Bronchial epithelial cell (primary cell): ENCODE data around the gene BTNL8. TPM values are rescaled to one million over a fixed set of nuclear protein-coding genes. Genes with fewer than 3 reads are reported as not detected.

Source experiments
- DNase-seq: peaks from one replicate; pipeline ENCODE4 v3.0.0-alpha.2; 2010; ENCODE audit warnings: low read depth
- FAIRE-seq: peaks from 2 replicates; lab custom pipeline; 2011; peaks lifted over from hg19 to GRCh38; lab: Jason Lieb, UNC
- H3K27me3 ChIP-seq: 2 replicates; pipeline ENCODE4 v1.5.1; 2011; ENCODE audit warnings: low read length; ENCODE audit not compliant: control insufficient read depth, insufficient read depth
- H3K36me3 ChIP-seq: 2 replicates; pipeline ENCODE4 v1.5.1; 2011; ENCODE audit warnings: low read length; ENCODE audit not compliant: control insufficient read depth, insufficient read depth
- H3K4me3 ChIP-seq: 2 replicates; pipeline ENCODE4 v1.5.1; 2011; ENCODE audit warnings: mild to moderate bottlenecking, low read depth, low read length, control low read depth
- total RNA-seq: library from RNA; depleted of rRNA; stranded (reverse); fragments of >200 nt; gene quantifications from 2 replicates; pipeline ENCODE4 v1.2.1, GENCODE V29; 2014
- TF ChIP-seq, protein P1 (sequence below): IDR thresholded peaks from 2 replicates; pipeline ENCODE4 v1.5.1; 2011; ENCODE audit warnings: mild to moderate bottlenecking, moderate library complexity, low read length, control low read depth, inconsistent platforms; ENCODE audit not compliant: insufficient read depth, severe bottlenecking

Gene BTNL8
- total RNA-seq, 1 donor from 2014 or later: not detected

DNA sequence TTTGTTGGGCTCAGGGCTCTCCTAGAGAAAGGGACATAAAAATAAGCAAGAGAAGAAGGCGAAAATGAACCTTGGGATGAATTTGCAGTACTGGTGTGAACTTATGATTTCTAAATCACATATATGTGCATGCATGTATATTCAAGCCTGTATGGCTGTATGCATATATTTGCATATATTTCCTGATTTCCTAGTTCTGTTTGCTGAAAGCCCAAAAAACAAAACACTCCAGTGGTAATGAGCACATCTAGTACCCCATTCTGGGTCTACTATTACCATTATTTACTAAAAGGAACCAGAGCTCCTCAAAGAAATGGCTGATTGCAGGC lies 45.1 kb upstream of the BTNL8 start:
- TF ChIP-seq, protein P1, sequence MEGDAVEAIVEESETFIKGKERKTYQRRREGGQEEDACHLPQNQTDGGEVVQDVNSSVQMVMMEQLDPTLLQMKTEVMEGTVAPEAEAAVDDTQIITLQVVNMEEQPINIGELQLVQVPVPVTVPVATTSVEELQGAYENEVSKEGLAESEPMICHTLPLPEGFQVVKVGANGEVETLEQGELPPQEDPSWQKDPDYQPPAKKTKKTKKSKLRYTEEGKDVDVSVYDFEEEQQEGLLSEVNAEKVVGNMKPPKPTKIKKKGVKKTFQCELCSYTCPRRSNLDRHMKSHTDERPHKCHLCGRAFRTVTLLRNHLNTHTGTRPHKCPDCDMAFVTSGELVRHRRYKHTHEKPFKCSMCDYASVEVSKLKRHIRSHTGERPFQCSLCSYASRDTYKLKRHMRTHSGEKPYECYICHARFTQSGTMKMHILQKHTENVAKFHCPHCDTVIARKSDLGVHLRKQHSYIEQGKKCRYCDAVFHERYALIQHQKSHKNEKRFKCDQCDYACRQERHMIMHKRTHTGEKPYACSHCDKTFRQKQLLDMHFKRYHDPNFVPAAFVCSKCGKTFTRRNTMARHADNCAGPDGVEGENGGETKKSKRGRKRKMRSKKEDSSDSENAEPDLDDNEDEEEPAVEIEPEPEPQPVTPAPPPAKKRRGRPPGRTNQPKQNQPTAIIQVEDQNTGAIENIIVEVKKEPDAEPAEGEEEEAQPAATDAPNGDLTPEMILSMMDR: no peak
- Histone ChIP-seq H3K27me3 (no peaks in the 10 kb centered on the region), H3K4me3 (no peak overlapping the region), H3K36me3 (peaks cover 29% of the 10 kb centered on the region)
- FAIRE-seq (no peak), DNase-seq (no peak)

DNA sequence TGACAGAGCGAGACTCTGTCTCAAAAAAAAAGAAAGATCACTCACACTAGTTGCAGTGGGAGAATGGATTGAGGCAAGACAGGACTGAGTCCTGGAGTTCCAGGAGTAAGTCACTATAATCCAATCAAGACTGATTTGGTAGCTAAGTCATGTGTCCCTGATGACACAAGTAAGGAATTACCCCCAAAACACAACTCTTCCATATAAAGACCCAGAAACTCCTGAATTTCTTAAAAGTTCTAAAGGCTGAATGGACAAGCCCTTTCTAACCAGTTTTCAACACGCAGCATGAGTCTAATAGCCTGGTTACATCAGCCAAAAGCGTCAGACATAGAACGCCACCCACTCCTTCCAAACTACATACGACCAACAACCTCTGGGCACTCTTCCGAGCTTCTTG lies 40.4 kb upstream of the BTNL8 start:
- no peak for FAIRE-seq
- no peaks in the 10 kb centered on the region for H3K27me3 ChIP-seq
- peaks cover 13% of the 10 kb centered on the region for H3K36me3 ChIP-seq
- DNase-seq: no peak
- TF ChIP-seq, protein P1: no peak
- H3K4me3 ChIP-seq: no peak overlapping the region

DNA sequence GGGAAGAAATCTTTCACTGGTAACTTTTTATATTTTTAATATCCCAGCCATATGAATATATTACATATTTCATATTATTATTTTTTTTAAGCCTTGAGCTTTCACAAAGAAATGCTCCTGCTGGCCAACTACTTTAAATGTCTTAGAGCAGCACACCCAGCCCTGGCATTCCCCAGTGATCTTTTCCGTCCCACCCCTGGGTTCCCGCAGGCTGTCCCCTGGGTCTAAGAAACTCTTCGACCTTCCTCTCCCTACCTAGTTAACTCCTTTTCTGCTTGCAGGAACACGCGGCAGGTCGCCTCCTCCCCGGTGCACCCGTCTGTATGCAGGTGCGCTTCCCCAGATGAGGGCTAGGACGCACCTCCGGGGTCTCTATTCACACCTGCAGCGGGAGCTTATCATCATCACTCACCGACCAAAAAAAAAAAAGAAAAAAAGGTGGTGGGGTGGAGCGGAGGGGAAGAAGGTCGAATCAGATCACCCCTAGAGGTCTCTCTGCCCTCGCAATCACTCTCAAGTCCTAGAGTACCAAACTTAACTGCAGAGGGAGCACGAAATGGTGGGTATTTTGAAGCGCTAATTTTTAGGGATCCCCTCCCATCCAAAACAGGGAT lies 38.6 kb upstream of the BTNL8 start:
- TF ChIP-seq, protein P1: peak; percentile 32
- DNase-seq (peak; percentile 55), FAIRE-seq (no peak)
- Histone ChIP-seq H3K4me3 (peak overlapping the region; percentile 98), H3K27me3 (no peaks in the 10 kb centered on the region), H3K36me3 (peaks cover 11% of the 10 kb centered on the region)

DNA sequence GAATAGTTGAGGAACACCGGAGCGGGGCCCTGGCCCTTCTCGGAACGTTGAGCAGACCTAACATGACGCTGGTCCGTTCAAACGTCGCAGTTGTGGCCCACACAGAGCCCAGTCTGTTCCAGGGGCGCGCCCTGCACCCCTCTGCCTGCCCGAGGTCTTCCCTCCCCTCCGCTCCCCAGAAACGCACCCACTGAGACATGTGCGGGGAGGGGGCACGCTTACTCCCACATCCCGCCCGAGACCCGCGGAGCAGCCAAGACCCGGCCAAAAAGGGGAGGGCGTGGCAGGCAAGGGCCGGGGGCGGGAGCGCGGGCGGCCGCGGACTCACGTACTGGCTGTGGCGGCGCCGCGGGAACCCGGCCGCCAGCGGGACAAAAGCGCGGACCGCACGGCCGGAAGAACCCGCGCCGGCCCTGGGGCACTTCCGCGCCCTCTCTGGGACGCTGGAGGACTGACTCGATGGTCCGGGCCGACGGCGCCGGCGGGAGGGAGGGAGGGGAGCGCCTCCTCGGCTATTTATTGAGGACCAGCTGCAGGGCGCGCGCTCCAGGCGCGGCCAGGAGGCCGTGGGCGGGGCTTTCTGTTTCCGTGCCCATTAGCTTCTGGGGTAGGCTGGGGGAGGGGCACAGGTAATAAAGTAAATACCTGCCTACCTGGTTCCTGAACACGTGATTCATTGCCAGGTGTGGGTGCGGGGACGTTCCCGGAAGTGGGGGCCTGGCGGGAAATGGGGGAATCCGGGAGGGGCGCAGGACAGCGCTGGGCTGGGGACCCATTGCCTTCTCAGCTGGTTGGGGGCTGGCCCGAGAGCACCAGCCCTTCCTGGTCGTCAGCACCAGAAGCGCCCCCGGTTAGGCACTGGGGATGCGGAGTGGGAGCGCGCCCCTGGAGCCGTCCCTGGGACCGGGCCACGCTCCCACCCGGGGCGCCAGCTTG lies 37.8 kb upstream of the BTNL8 start, which contains the start of gene ZFP62:
Gene ZFP62, minus strand, starts transcription at position 390 of the 936 bp plus-strand sequence. Its CDS starts 57 bp downstream, at position 333.
- TF ChIP-seq, protein P1: no peak
- Histone ChIP-seq H3K27me3 (no peaks in the 10 kb centered on the region), H3K36me3 (peaks cover 5% of the 10 kb centered on the region), H3K4me3 (peak within 1 kb of the TSS; percentile 98)
- DNase-seq (peak; percentile 88), FAIRE-seq (no peak)

DNA sequence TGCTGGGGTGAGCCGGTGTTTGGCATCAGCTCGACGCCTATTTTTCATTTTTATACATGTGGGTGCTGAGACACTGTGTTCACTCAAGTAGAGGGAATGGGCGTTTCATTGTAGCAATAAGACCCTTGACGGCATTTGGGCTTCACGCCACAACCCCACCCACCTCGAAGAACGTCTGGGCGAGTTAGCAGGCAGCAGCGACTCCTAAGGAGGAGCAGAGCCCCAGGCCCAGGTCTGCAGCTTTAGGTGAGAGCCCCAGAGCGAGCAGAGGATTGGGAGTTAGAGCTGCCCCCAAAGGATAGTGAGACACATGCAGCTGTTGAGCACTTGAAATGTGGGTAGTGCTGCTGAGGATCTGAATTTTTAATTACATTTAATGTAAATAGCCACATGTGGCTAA lies 36.3 kb upstream of the BTNL8 start:
- DNase-seq (no peak), FAIRE-seq (no peak)

More for the DNA sequence above, 36.3 kb upstream of the BTNL8 start:
- TF ChIP-seq, protein P1: no peak
- Histone ChIP-seq H3K27me3 (no peaks in the 10 kb centered on the region), H3K36me3 (peaks cover 4% of the 10 kb centered on the region), H3K4me3 (no peak overlapping the region)
